ENCODE measurements around the gene NACC1. TPM values are rescaled to one million over a fixed set of nuclear protein-coding genes. Genes with fewer than 3 reads are reported as not detected.

Gene NACC1
- total RNA-seq, 1 donor from 2014 or later: 35.2 TPM

DNA sequence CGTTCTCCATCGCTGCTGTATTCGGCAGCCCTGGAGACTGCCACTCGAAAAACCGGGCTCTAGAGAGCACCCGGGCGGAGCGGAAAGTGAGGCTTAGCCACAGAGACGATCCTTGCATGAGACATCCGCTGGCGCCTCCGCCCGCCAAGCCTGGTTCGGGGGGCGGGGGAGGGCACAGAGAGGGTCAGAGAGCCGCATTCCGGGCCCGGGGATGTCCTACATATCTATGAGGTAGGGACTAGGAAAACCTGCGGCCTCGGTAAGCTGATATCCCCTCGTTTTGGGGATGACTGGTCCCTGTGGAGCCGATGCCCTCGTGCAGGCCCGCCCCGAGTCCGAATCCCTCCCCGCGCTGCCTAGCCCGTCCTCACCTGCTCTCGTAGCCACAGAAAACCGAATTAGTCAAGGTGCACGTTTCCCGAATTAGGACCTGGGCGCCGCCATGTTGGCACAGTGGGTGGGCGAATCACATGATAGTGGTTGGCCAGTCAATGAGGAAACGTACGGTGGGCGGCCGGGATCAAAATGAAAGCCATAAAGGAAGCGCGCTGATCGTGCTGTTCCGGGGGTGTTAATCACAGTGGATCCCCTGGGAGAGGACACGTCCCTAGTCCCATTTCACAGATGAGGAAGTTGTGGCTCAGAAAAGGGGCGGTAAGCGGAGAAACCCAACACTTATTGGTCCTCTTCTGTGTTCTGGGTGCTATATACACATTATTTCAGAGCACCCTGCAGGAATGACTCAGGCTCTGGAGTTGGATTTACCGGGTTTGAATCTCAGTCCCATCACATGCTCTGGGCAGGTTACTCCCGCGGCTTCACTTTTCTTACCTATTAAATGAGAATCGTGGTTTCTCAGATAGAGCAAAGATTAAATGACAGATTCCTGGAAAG, 1.5 kb upstream of the NACC1 start, which contains the start of gene TRMT1:
TSS of gene TRMT1 (minus strand) at position 459 of the 894 bp plus-strand sequence. CDS start at position 118, 341 bp downstream.
- H3K4me1 ChIP-seq: peaks cover 39% of the 10 kb centered on the region
- no peak for TF ChIP-seq CTCF (IDR thresholded peaks at IDR 0.05)
- DNase-seq (peak; percentile 96), ATAC-seq (peak; percentile 87 to 89)
- H3K4me3 ChIP-seq: peak within 1 kb of the TSS; percentile 84
- no peaks in the 10 kb centered on the region for H3K9me3 ChIP-seq
- H3K27ac ChIP-seq: peak within 1 kb of the TSS; percentile 71
- H3K27me3 ChIP-seq (ENCODE audit: low read depth): no peaks in the 10 kb centered on the region
- peaks cover 23% of the 10 kb centered on the region for H3K36me3 ChIP-seq
- intact Hi-C loops (cut with DNase I): no loop called here

DNA sequence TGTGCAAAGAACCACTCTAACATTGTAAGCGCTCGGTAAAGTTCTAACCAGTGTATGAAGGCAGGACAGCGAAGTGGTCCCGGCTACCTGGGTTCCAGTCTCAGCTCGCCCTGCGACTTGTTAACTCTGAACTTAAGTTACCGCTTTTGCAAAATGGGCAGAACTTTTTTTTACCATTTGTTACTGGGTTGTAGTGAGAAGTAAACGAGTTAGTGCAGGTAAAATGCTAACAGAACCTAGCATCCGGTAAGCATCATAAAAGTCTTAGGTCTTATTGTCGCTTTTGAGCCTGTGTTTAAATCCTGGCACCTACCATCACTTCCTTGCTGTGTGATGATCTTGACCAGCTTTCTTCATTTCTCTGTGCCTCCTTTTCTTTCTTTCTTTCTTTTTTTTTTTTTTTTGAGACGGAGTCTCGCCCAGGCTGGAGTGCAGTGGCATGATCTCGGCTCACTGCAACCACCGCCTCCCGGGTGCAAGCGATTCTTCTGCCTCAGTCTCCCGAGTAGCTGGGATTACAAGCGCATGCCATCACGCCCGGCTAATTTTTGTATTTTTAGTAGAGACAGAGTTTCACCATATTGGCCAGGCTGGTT, 790 bp upstream of the NACC1 start:
- ATAC-seq (peak in 1 of 2 donors; percentile 11), DNase-seq (peak; percentile 41)
- Histone ChIP-seq H3K27ac (peak overlapping the region; percentile 71), H3K36me3 (peaks cover 30% of the 10 kb centered on the region), H3K9me3 (no peaks in the 10 kb centered on the region), H3K27me3 (ENCODE audit: low read depth) (no peaks in the 10 kb centered on the region), H3K4me1 (peaks cover 39% of the 10 kb centered on the region), H3K4me3 (peak overlapping the region; percentile 84)
- no peak for TF ChIP-seq CTCF (IDR thresholded peaks at IDR 0.05)
- intact Hi-C loops (cut with DNase I): no loop called here

GRCh38 chr19:13118424-13119193, 545 bp downstream of the NACC1 start:
- DNase-seq: peak; percentile 81
- H3K9me3 ChIP-seq: no peaks in the 10 kb centered on the region
- peaks cover 22% of the 10 kb centered on the region for H3K36me3 ChIP-seq
- H3K4me1 ChIP-seq: peaks cover 39% of the 10 kb centered on the region
- no peak for TF ChIP-seq CTCF (IDR thresholded peaks at IDR 0.05)
- H3K27me3 ChIP-seq (ENCODE audit: low read depth): no peaks in the 10 kb centered on the region
- intact Hi-C loops (cut with DNase I): no loop called here
- peak; percentile 28 to 47 for ATAC-seq
- H3K27ac ChIP-seq: peak overlapping the region; percentile 71
- H3K4me3 ChIP-seq: peak overlapping the region; percentile 82

DNA sequence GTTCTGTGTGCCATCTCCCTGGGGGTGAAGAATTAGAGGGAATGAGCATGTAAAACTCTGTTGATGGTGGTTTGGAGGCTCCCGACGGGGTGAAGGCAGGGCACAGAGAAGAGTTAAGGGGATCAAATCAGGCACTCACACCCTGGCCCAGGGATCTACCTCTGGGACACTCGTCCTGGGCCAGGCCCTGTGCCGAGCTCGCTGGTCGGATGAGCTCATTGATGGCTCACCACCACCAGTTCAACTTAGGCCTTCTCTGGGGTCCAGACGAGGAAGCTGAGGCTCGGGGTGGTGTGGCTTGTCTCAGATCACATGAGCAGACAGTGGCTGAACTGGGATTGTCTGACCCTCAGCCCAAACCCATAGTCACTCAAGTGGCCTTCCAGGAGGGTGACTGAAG, 1.6 kb downstream of the NACC1 start:
- Histone ChIP-seq H3K27ac (peak overlapping the region; percentile 25), H3K27me3 (ENCODE audit: low read depth) (no peaks in the 10 kb centered on the region), H3K36me3 (peaks cover 16% of the 10 kb centered on the region), H3K4me1 (peaks cover 39% of the 10 kb centered on the region), H3K9me3 (no peaks in the 10 kb centered on the region), H3K4me3 (peak overlapping the region; percentile 82)
- TF ChIP-seq CTCF (IDR thresholded peaks at IDR 0.05): no peak
- DNase-seq (no peak), ATAC-seq (no peak)
- intact Hi-C loops (cut with DNase I): no loop called here

GRCh38 chr19:13120031-13120430, 2.0 kb downstream of the NACC1 start:
- Histone ChIP-seq H3K4me1 (peaks cover 39% of the 10 kb centered on the region), H3K27ac (no peak overlapping the region), H3K27me3 (ENCODE audit: low read depth) (no peaks in the 10 kb centered on the region), H3K9me3 (no peaks in the 10 kb centered on the region), H3K4me3 (no peak overlapping the region), H3K36me3 (peaks cover 15% of the 10 kb centered on the region)
- TF ChIP-seq CTCF (IDR thresholded peaks at IDR 0.05): no peak
- DNase-seq (no peak), ATAC-seq (no peak)
- intact Hi-C loops (cut with DNase I): no loop called here

Data from lower lobe of right lung (tissue), 2 donors.